H9 (cell line): ENCODE data around the gene SEMA3D. TPM values are rescaled to one million over a fixed set of nuclear protein-coding genes. Genes with fewer than 3 reads are reported as not detected.

Experiments
- DNase-seq: peaks from one replicate; pipeline ENCODE4 v3.0.0-alpha.2; 2017
- H2AFZ ChIP-seq: one replicate; pipeline ENCODE4 v1.6.1; 2013; ENCODE audit warnings: mild to moderate bottlenecking, low read length, control low read depth, moderate library complexity
- H2AK5ac ChIP-seq: 2 replicates; pipeline ENCODE4 v1.6.1; 2013; ENCODE audit warnings: low read length, control low read depth, mixed read lengths; ENCODE audit not compliant: insufficient read length
- H2BK120ac ChIP-seq: one replicate; pipeline ENCODE4 v1.6.1; 2013; ENCODE audit warnings: low read depth, mild to moderate bottlenecking, low read length, control low read depth, inconsistent platforms; ENCODE audit not compliant: poor library complexity, severe bottlenecking
- H2BK12ac ChIP-seq: 2 replicates; pipeline ENCODE4 v1.6.1; 2013; ENCODE audit warnings: low read length, control low read depth, mixed read lengths, low read depth; ENCODE audit not compliant: insufficient read length
- H2BK15ac ChIP-seq: 2 replicates; pipeline ENCODE4 v1.6.1; 2013; ENCODE audit warnings: low read depth, low read length, control low read depth
- H2BK20ac ChIP-seq: one replicate; pipeline ENCODE4 v1.6.1; 2013; ENCODE audit warnings: low read depth, mild to moderate bottlenecking, low read length, control low read depth, inconsistent platforms; ENCODE audit not compliant: poor library complexity, severe bottlenecking
- H2BK5ac ChIP-seq: 2 replicates; pipeline ENCODE4 v1.6.1; 2013; ENCODE audit warnings: low read length, control low read depth, mixed read lengths; ENCODE audit not compliant: insufficient read length
- H3K14ac ChIP-seq: 2 replicates; pipeline ENCODE4 v1.6.1; 2013; ENCODE audit warnings: low read length, control low read depth; ENCODE audit not compliant: insufficient read depth
- H3K18ac ChIP-seq: 2 replicates; pipeline ENCODE4 v1.6.1; 2013; ENCODE audit warnings: low read depth, mild to moderate bottlenecking, mixed read lengths, low read length, control low read depth; ENCODE audit not compliant: insufficient read length
- H3K23ac ChIP-seq: 2 replicates; pipeline ENCODE4 v1.6.1; 2013; ENCODE audit warnings: low read length, control low read depth, mixed read lengths, low read depth; ENCODE audit not compliant: insufficient read length
- H3K23me2 ChIP-seq: 2 replicates; pipeline ENCODE4 v1.6.1; 2013; ENCODE audit warnings: low read depth, mild to moderate bottlenecking, mixed read lengths, low read length, control low read depth; ENCODE audit not compliant: insufficient read length, poor library complexity, severe bottlenecking
- H3K27ac ChIP-seq: 2 replicates; pipeline ENCODE4 v1.5.1; 2013; ENCODE audit warnings: low read length, control low read depth, mixed read lengths, low read depth; ENCODE audit not compliant: insufficient read length
- H3K27me3 ChIP-seq: 2 replicates; pipeline ENCODE4 v1.6.1; 2013; ENCODE audit warnings: low read length, control low read depth, inconsistent platforms; ENCODE audit not compliant: insufficient read depth
- H3K4ac ChIP-seq: 2 replicates; pipeline ENCODE4 v1.6.1; 2013; ENCODE audit warnings: low read depth, mild to moderate bottlenecking, control low read depth, inconsistent platforms, low read length, moderate library complexity
- H3K4me1 ChIP-seq: 2 replicates; pipeline ENCODE4 v1.6.1; 2013; ENCODE audit warnings: low read length, control low read depth, inconsistent platforms; ENCODE audit not compliant: insufficient read depth
- H3K4me2 ChIP-seq: 2 replicates; pipeline ENCODE4 v1.6.1; 2013; ENCODE audit warnings: low read length, control low read depth, mixed read lengths; ENCODE audit not compliant: insufficient read length, insufficient read depth
- H3K56ac ChIP-seq: 2 replicates; pipeline ENCODE4 v1.6.1; 2013; ENCODE audit warnings: low read depth, mild to moderate bottlenecking, mixed read lengths, low read length, control low read depth; ENCODE audit not compliant: insufficient read length
- H3K79me1 ChIP-seq: 2 replicates; pipeline ENCODE4 v1.6.1; 2013; ENCODE audit warnings: low read depth, mild to moderate bottlenecking, moderate library complexity, low read length, control low read depth, inconsistent platforms; ENCODE audit not compliant: insufficient read depth, poor library complexity, severe bottlenecking
- H3K79me2 ChIP-seq: 2 replicates; pipeline ENCODE4 v1.6.1; 2013; ENCODE audit warnings: low read length, control low read depth, inconsistent platforms; ENCODE audit not compliant: insufficient read depth
- H3K9ac ChIP-seq: 2 replicates; pipeline ENCODE4 v1.6.1; 2013; ENCODE audit warnings: low read length, control low read depth, mixed read lengths; ENCODE audit not compliant: insufficient read length; ENCODE audit errors: extremely low read depth
- H3K9me3 ChIP-seq: one replicate; pipeline ENCODE4 v1.6.1; 2013; ENCODE audit warnings: low read depth, low read length, inconsistent platforms; ENCODE audit not compliant: control insufficient read depth
- H3T11ph ChIP-seq: one replicate; pipeline ENCODE4 v1.6.1; 2013; ENCODE audit warnings: mild to moderate bottlenecking, low read length, control low read depth, inconsistent platforms
- H4K20me1 ChIP-seq: one replicate; pipeline ENCODE4 v1.6.1; 2013; ENCODE audit not compliant: control insufficient read depth, insufficient read length, insufficient read depth
- H4K5ac ChIP-seq: 2 replicates; pipeline ENCODE4 v1.6.1; 2013; ENCODE audit warnings: low read depth, mild to moderate bottlenecking, mixed read lengths, low read length, control low read depth; ENCODE audit not compliant: insufficient read length
- H4K8ac ChIP-seq: replicated peaks from 2 replicates; pipeline ENCODE4 v1.6.1; 2013; ENCODE audit warnings: low read length, control low read depth, mixed read lengths, low read depth; ENCODE audit not compliant: insufficient read length
- H4K91ac ChIP-seq: 2 replicates; pipeline ENCODE4 v1.6.1; 2013; ENCODE audit warnings: low read depth, mild to moderate bottlenecking, moderate library complexity, mixed read lengths, low read length, control low read depth; ENCODE audit not compliant: insufficient read length
- H3K27ac Mint-ChIP-seq, 3 experiments: 2 replicates in 2 of 3; 3 replicates in 1 of 3; pipeline ENCODE4 v1.8.0; 2020 to 2021; ENCODE audit warnings: mixed read lengths in 3 of 3, mild to moderate bottlenecking in 1 of 3, moderate library complexity in 1 of 3
- H3K27me3 Mint-ChIP-seq: 2 replicates; pipeline ENCODE4 v1.8.0; 2021; ENCODE audit warnings: low read depth, mild to moderate bottlenecking, moderate library complexity, mixed read lengths
- H3K36me3 Mint-ChIP-seq, 3 experiments: 2 replicates in 2 of 3; 3 replicates in 1 of 3; pipeline ENCODE4 v1.8.0; 2020 to 2021; ENCODE audit warnings: low read depth in 3 of 3, mixed read lengths in 3 of 3; ENCODE audit not compliant: insufficient read depth in 1 of 3
- H3K4me1 Mint-ChIP-seq, 2 experiments: 2 replicates each; pipeline ENCODE4 v1.8.0; 2020; ENCODE audit warnings: mixed read lengths in 2 of 2
- H3K4me3 Mint-ChIP-seq, 2 experiments: 2 replicates in 1 of 2; 3 replicates in 1 of 2; pipeline ENCODE4 v1.8.0; 2020 to 2021; ENCODE audit warnings: mild to moderate bottlenecking in 2 of 2, mixed read lengths in 2 of 2, moderate library complexity in 1 of 2
- H3K9me3 Mint-ChIP-seq, 2 experiments: 2 replicates in 1 of 2; 3 replicates in 1 of 2; pipeline ENCODE4 v1.8.0; 2020; ENCODE audit warnings: mild to moderate bottlenecking in 2 of 2, mixed read lengths in 2 of 2, moderate library complexity in 1 of 2
- CTCF ChIP-seq: fragments of 200-600 bp; sonication (generic); conservative IDR thresholded peaks from 3 replicates; pipeline ENCODE4 v1.8.0; 2021; ENCODE audit warnings: antibody characterized with exemption, mild to moderate bottlenecking
- WGBS: extraction: QIAGEN DNeasy Blood & Tissue Kit; methylation state at CpG from one replicate; pipeline ENCODE4 v1.1.7; 2013; ENCODE audit warnings: missing lambda C conversion rate, low lambda C conversion rate, mixed read lengths; ENCODE audit not compliant: insufficient read length; ENCODE audit errors: extremely low coverage; 5-methylcytosine and 5-hydroxymethylcytosine counted together
- total RNA-seq: library from RNA; stranded (reverse); gene quantifications from 2 replicates; pipeline ENCODE4 v1.2.1, GENCODE V29; 2021

SEMA3D gene
- total RNA-seq, 1 experiment from 2014 or later, result 5.4 TPM

- Histone ChIP-seq H3K23ac (no peak overlapping the region), H3T11ph (no peak overlapping the region), H3K4me1 (no peaks in the 10 kb centered on the region), H2AFZ (no peak overlapping the region), H2BK5ac (no peak overlapping the region), H2BK12ac (no peak overlapping the region), H3K79me1 (no peaks in the 10 kb centered on the region), H3K4ac (no peak overlapping the region), H3K27ac (no peak overlapping the region), H4K8ac (no peak overlapping the region), H3K56ac (no peak overlapping the region), H3K18ac (no peak overlapping the region), H3K79me2 (no peaks in the 10 kb centered on the region), H3K9me3 (no peaks in the 10 kb centered on the region), H4K5ac (no peak overlapping the region), H3K27me3 (no peaks in the 10 kb centered on the region), H4K20me1 (no peaks in the 10 kb centered on the region), H3K23me2 (no peaks in the 10 kb centered on the region), H3K14ac (no peak overlapping the region), H3K4me2 (no peak overlapping the region), H2AK5ac (no peak overlapping the region), H3K9ac (no peak overlapping the region), H2BK120ac (no peak overlapping the region), H4K91ac (no peak overlapping the region), H2BK20ac (no peak overlapping the region), H2BK15ac (no peak overlapping the region)
- Mint-ChIP-seq H3K4me3 (no peak overlapping the region), H3K36me3 (no peaks in the 10 kb centered on the region; a peak in 1 of 7 replicates), H3K27me3 (no peaks in the 10 kb centered on the region), H3K27ac (peak overlapping the region in 1 of 3 experiments; percentile 16; a peak in 3 of 7 replicates), H3K9me3 (no peaks in the 10 kb centered on the region), H3K4me1 (no peaks in the 10 kb centered on the region)
- TF ChIP-seq CTCF, result no peak
- no peak for DNase-seq
- WGBS, result 100% methylated on average over 1 of the region's 3 CpGs
Measured at GRCh38 chr7:85078181-85078580, 108.7 kb downstream of the SEMA3D start.
